Activated CD4-positive, alpha-beta T cell treated with anti-CD3 and anti-CD28 coated beads for 36 hours (primary cell): ENCODE data around the gene ASB15. TPM values are rescaled to one million over a fixed set of nuclear protein-coding genes. Genes with fewer than 3 reads are reported as not detected.

Experiments used
- ATAC-seq: fragments of 200-7000 bp; cut with Tn5 transposase; one replicate; pipeline ENCODE4 v1.10.0; 2021; ENCODE audit warnings: mild to moderate bottlenecking, moderate library complexity
- CTCF ChIA-PET: fragments of 350-600 bp; sonication (Branson Sonifier 250); formaldehyde crosslinking; loops from one replicate; lab custom pipeline; 2021; ENCODE audit warnings: antibody characterized with exemption; lab: Charles Lee
- POLR2A ChIA-PET: fragments of 350-600 bp; sonication (Branson Sonifier 250); formaldehyde crosslinking; loops from one replicate; lab custom pipeline; 2021; ENCODE audit warnings: antibody characterized with exemption, inconsistent platforms; lab: Charles Lee
- DNase-seq: peaks from one replicate; pipeline ENCODE4 v3.0.0-alpha.2; 2020
- H3K27ac Mint-ChIP-seq: one replicate; pipeline ENCODE4 v1.8.0; 2021; ENCODE audit warnings: mixed read lengths
- H3K27me3 Mint-ChIP-seq: one replicate; pipeline ENCODE4 v1.8.0; 2021; ENCODE audit warnings: mixed read lengths
- H3K36me3 Mint-ChIP-seq: one replicate; pipeline ENCODE4 v1.8.0; 2021; ENCODE audit warnings: low read depth, mixed read lengths
- H3K4me1 Mint-ChIP-seq: one replicate; pipeline ENCODE4 v1.8.0; 2021; ENCODE audit warnings: mixed read lengths
- H3K4me3 Mint-ChIP-seq: one replicate; pipeline ENCODE4 v1.8.0; 2021; ENCODE audit warnings: mild to moderate bottlenecking, moderate library complexity, mixed read lengths
- H3K9me3 Mint-ChIP-seq: one replicate; pipeline ENCODE4 v1.8.0; 2021; ENCODE audit warnings: low read depth, mixed read lengths
- intact Hi-C, 2 experiments: fragments of 100-400 bp; cut with DNase I in 1 of 2; cut with micrococcal nuclease in 1 of 2; formaldehyde crosslinking; loops; one replicate each; pipeline versions ENCODE4 v1.14.2 to v1.15.1; 2022 to 2024; cut with DNase I, micrococcal nuclease
- total RNA-seq, 2 experiments: library from RNA; stranded (reverse); gene quantifications; one replicate each; pipeline ENCODE4 v1.2.3, GENCODE V29; 2021

Gene ASB15
- total RNA-seq, 2 experiments from 2014 or later: not detected

GRCh38 chr7:123650595-123650994 lies 49.0 kb downstream of the ASB15 start:
- POLR2A ChIA-PET: no interaction called here
- H3K4me1 Mint-ChIP-seq: no peaks in the 10 kb centered on the region
- intact Hi-C loops: no loop called here
- DNase-seq (no peak), ATAC-seq (no peak)
- no peak overlapping the region for H3K4me3 Mint-ChIP-seq
- peaks cover 10% of the 10 kb centered on the region for H3K27me3 Mint-ChIP-seq
- H3K36me3 Mint-ChIP-seq: no peaks in the 10 kb centered on the region
- CTCF ChIA-PET: no interaction called here
- no peak overlapping the region for H3K27ac Mint-ChIP-seq
- no peaks in the 10 kb centered on the region for H3K9me3 Mint-ChIP-seq

DNA sequence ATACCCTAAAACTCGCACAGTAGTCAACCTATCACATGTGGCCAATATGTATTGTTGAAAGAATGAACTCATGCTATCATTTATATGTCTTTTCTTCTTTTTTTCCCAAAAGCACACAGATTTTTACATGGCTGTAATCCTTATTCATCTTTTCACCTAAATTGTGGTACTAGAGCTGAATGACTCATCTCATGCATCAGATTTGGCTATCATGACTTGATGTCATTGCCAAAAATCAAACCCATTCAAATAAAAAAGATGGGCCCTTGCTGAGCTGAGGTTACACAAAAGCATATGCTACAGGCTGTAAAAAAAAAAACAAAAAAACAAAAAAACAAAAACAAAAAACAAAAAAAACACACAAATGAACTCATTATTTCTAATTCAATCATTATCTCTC lies 50.8 kb downstream of the ASB15 start:
- no peak for ATAC-seq
- CTCF ChIA-PET: no interaction called here

GRCh38 chr7:123653162-123653561 lies 51.5 kb downstream of the ASB15 start:
- no peaks in the 10 kb centered on the region for H3K4me1 Mint-ChIP-seq
- ATAC-seq (no peak), DNase-seq (no peak)
- no peak overlapping the region for H3K27ac Mint-ChIP-seq
- ChIA-PET POLR2A (no interaction called here), CTCF (interaction anchor here (0.6 kb wide), 1 partner anchor 997 kb away, joined by 3 read pairs; no protein-coding TSS in a partner anchor)
- intact Hi-C loops: no loop called here
- H3K4me3 Mint-ChIP-seq: no peak overlapping the region
- no peaks in the 10 kb centered on the region for H3K36me3 Mint-ChIP-seq
- peaks cover 4% of the 10 kb centered on the region for H3K27me3 Mint-ChIP-seq
- H3K9me3 Mint-ChIP-seq: no peaks in the 10 kb centered on the region

More for the DNA sequence above, 50.8 kb downstream of the ASB15 start:
- DNase-seq: no peak
- no peak overlapping the region for H3K4me3 Mint-ChIP-seq
- no peak overlapping the region for H3K27ac Mint-ChIP-seq
- POLR2A ChIA-PET: no interaction called here
- no peaks in the 10 kb centered on the region for H3K4me1 Mint-ChIP-seq
- intact Hi-C loops: no loop called here
- H3K9me3 Mint-ChIP-seq: no peaks in the 10 kb centered on the region
- no peaks in the 10 kb centered on the region for H3K36me3 Mint-ChIP-seq
- H3K27me3 Mint-ChIP-seq: peaks cover 4% of the 10 kb centered on the region

GRCh38 chr7:123655614-123656013 lies 54.0 kb downstream of the ASB15 start, which contains the start of gene LMOD2:
Gene LMOD2 (plus strand): TSS chr7:123655866. CDS start chr7:123655964, 98 bp downstream.
- Mint-ChIP-seq H3K27ac (no peak within 1 kb of the TSS), H3K27me3 (peaks cover 3% of the 10 kb centered on the region), H3K4me1 (no peaks in the 10 kb centered on the region), H3K36me3 (no peaks in the 10 kb centered on the region), H3K9me3 (no peaks in the 10 kb centered on the region), H3K4me3 (no peak within 1 kb of the TSS)
- DNase-seq (no peak), ATAC-seq (no peak)
- ChIA-PET POLR2A (no interaction called here), CTCF (interaction anchor here (1.1 kb wide), 1 partner anchor 210 kb away, joined by 4 read pairs; no protein-coding TSS in a partner anchor)
- intact Hi-C loops: no loop called here

GRCh38 chr7:123656544-123657303 lies 55.1 kb downstream of the ASB15 start:
- Mint-ChIP-seq H3K27ac (no peak overlapping the region), H3K27me3 (peaks cover 4% of the 10 kb centered on the region), H3K9me3 (no peaks in the 10 kb centered on the region), H3K4me3 (no peak overlapping the region), H3K4me1 (no peaks in the 10 kb centered on the region), H3K36me3 (no peaks in the 10 kb centered on the region)
- POLR2A ChIA-PET: no interaction called here
- DNase-seq: no peak
- intact Hi-C loops: no loop called here
- no peak for ATAC-seq
- CTCF ChIA-PET: interaction anchor here (0.6 kb wide), 1 partner anchor 84 kb away, joined by 3 read pairs; no protein-coding TSS in a partner anchor

GRCh38 chr7:123657304-123657685 lies 55.7 kb downstream of the ASB15 start:
- no peak overlapping the region for H3K27ac Mint-ChIP-seq
- intact Hi-C loops: no loop called here
- CTCF ChIA-PET: interaction anchor here (0.6 kb wide), 1 partner anchor 84 kb away, joined by 3 read pairs; no protein-coding TSS in a partner anchor

GRCh38 chr7:123658023-123658422 lies 56.4 kb downstream of the ASB15 start:
- intact Hi-C loops: no loop called here
- CTCF ChIA-PET: no interaction called here
- H3K4me1 Mint-ChIP-seq: no peaks in the 10 kb centered on the region

More at GRCh38 chr7:123657304-123657685, 55.7 kb downstream of the ASB15 start:
- no peak for DNase-seq
- ATAC-seq: no peak
- Mint-ChIP-seq H3K4me1 (no peaks in the 10 kb centered on the region), H3K27me3 (peaks cover 6% of the 10 kb centered on the region), H3K4me3 (no peak overlapping the region), H3K36me3 (no peaks in the 10 kb centered on the region), H3K9me3 (no peaks in the 10 kb centered on the region)
- POLR2A ChIA-PET: no interaction called here

GRCh38 chr7:123660514-123661354 lies 59.1 kb downstream of the ASB15 start:
- Mint-ChIP-seq H3K27me3 (peaks cover 12% of the 10 kb centered on the region), H3K4me3 (no peak overlapping the region), H3K9me3 (no peaks in the 10 kb centered on the region), H3K36me3 (no peaks in the 10 kb centered on the region), H3K4me1 (no peaks in the 10 kb centered on the region), H3K27ac (no peak overlapping the region)
- DNase-seq (no peak), ATAC-seq (no peak)
- intact Hi-C loops: no loop called here
- ChIA-PET POLR2A (no interaction called here), CTCF (interaction anchor here (0.6 kb wide), 1 partner anchor 34 kb away, joined by 3 read pairs; no protein-coding TSS in a partner anchor)

More at GRCh38 chr7:123658023-123658422, 56.4 kb downstream of the ASB15 start:
- H3K4me3 Mint-ChIP-seq: no peak overlapping the region
- no peak for DNase-seq
- H3K36me3 Mint-ChIP-seq: no peaks in the 10 kb centered on the region
- H3K9me3 Mint-ChIP-seq: no peaks in the 10 kb centered on the region
- ATAC-seq: no peak
- POLR2A ChIA-PET: no interaction called here
- H3K27ac Mint-ChIP-seq: no peak overlapping the region
- peaks cover 12% of the 10 kb centered on the region for H3K27me3 Mint-ChIP-seq

DNA sequence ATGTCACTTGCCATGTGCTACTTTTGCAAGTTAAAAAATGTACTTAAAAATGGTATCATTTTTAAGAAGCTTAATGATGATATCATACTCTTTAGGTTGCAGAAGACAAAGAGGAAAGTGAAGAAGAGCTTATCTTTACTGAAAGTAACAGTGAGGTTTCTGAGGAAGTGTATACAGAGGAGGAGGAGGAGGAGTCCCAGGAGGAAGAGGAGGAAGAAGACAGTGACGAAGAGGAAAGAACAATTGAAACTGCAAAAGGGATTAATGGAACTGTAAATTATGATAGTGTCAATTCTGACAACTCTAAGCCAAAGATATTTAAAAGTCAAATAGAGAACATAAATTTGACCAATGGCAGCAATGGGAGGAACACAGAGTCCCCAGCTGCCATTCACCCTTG lies 60.1 kb downstream of the ASB15 start:
- ChIA-PET POLR2A (no interaction called here), CTCF (no interaction called here)
- intact Hi-C loops: no loop called here
- H3K9me3 Mint-ChIP-seq: no peaks in the 10 kb centered on the region
- no peaks in the 10 kb centered on the region for H3K4me1 Mint-ChIP-seq
- ATAC-seq: no peak
- no peaks in the 10 kb centered on the region for H3K36me3 Mint-ChIP-seq
- no peak overlapping the region for H3K4me3 Mint-ChIP-seq
- DNase-seq: no peak
- H3K27me3 Mint-ChIP-seq: peaks cover 12% of the 10 kb centered on the region
- H3K27ac Mint-ChIP-seq: no peak overlapping the region

- DNase-seq: no peak
- H3K4me3 Mint-ChIP-seq: no peak overlapping the region
- H3K36me3 Mint-ChIP-seq: no peaks in the 10 kb centered on the region
- ChIA-PET CTCF (no interaction called here), POLR2A (no interaction called here)
- H3K4me1 Mint-ChIP-seq: no peaks in the 10 kb centered on the region
- intact Hi-C loops: no loop called here
- peaks cover 12% of the 10 kb centered on the region for H3K27me3 Mint-ChIP-seq
- no peak overlapping the region for H3K27ac Mint-ChIP-seq
- H3K9me3 Mint-ChIP-seq: no peaks in the 10 kb centered on the region
- no peak for ATAC-seq
Observed at GRCh38 chr7:123662293-123662692, 60.7 kb downstream of the ASB15 start.

DNA sequence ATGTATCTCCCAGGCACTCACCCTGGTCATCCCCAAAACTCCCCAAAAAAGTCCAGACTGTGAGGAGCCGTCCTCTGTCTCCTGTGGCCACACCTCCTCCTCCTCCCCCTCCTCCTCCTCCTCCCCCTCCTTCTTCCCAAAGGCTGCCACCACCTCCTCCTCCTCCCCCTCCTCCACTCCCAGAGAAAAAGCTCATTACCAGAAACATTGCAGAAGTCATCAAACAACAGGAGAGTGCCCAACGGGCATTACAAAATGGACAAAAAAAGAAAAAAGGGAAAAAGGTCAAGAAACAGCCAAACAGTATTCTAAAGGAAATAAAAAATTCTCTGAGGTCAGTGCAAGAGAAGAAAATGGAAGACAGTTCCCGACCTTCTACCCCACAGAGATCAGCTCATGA lies 61.1 kb downstream of the ASB15 start:
- POLR2A ChIA-PET: no interaction called here
- Mint-ChIP-seq H3K9me3 (no peaks in the 10 kb centered on the region), H3K4me3 (no peak overlapping the region), H3K4me1 (no peaks in the 10 kb centered on the region), H3K36me3 (no peaks in the 10 kb centered on the region), H3K27me3 (peaks cover 12% of the 10 kb centered on the region), H3K27ac (no peak overlapping the region)
- ATAC-seq: no peak
- intact Hi-C loops: no loop called here
- no peak for DNase-seq
- CTCF ChIA-PET: interaction anchor here (0.9 kb wide), 1 partner anchor 48 kb away, joined by 4 read pairs; no protein-coding TSS in a partner anchor
